HL-60 (cell line): ENCODE data around the gene PROM1.

ENCODE experiments used
- GABPA ChIP-seq: IDR thresholded peaks from 2 replicates; pipeline ENCODE4 v1.6.1; 2012; ENCODE audit warnings: low read depth
- POLR2AphosphoS5 ChIP-seq: IDR thresholded peaks from 2 replicates; pipeline ENCODE4 v1.6.1; 2012; ENCODE audit warnings: low read depth
- SPI1 ChIP-seq: IDR thresholded peaks from 2 replicates; pipeline ENCODE4 v1.6.1; 2012; ENCODE audit warnings: low read depth, mild to moderate bottlenecking, borderline replicate concordance
- TF ChIP-seq, protein P1 (sequence below): IDR thresholded peaks from one replicate; pipeline ENCODE4 v1.5.1; 2011; ENCODE audit warnings: low read length, control low read depth, inconsistent platforms; ENCODE audit not compliant: insufficient read depth
- TF ChIP-seq, protein P2 (sequence below): IDR thresholded peaks from 2 replicates; pipeline ENCODE4 v1.6.1; 2012; ENCODE audit warnings: low read depth; ENCODE audit not compliant: insufficient replicate concordance

DNA sequence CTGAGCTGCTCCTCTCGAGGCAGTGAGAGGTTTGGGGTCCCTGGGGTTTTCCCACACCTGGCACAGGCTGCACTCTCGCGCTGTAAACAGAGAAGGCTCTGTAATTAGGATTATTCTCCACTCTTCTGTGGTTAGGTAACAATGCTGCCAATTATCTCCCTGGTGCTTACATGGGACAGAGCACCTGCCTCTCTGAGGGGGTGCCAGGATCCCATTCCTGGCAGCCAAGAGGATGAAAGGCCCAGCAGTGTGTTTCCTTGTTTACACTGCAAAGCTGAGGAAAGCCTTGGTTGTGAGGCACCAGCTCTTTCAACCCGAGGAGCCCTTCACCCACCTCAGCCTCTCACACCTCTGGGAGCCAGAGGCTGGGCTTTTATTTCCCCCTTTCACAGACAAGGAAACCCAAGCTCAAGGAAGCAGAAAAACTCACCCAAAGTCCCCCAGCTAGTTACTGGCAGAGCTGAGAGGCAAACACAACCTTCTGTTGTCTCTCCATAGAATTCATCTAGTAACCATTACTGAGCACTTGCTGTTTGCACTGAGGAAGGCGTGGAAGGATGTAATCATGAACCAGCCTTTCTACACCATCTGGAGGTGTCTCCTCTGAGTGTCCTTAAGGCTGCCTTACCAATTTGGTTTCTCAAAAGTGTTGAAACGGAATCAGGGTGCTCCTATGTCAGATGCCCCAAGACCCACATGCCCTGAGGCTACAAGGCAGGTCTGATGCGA is 39.7 kb upstream of the PROM1 start:
- TF ChIP-seq, protein P1, sequence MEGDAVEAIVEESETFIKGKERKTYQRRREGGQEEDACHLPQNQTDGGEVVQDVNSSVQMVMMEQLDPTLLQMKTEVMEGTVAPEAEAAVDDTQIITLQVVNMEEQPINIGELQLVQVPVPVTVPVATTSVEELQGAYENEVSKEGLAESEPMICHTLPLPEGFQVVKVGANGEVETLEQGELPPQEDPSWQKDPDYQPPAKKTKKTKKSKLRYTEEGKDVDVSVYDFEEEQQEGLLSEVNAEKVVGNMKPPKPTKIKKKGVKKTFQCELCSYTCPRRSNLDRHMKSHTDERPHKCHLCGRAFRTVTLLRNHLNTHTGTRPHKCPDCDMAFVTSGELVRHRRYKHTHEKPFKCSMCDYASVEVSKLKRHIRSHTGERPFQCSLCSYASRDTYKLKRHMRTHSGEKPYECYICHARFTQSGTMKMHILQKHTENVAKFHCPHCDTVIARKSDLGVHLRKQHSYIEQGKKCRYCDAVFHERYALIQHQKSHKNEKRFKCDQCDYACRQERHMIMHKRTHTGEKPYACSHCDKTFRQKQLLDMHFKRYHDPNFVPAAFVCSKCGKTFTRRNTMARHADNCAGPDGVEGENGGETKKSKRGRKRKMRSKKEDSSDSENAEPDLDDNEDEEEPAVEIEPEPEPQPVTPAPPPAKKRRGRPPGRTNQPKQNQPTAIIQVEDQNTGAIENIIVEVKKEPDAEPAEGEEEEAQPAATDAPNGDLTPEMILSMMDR = no peak
- TF ChIP-seq POLR2AphosphoS5 (no peak), SPI1 (no peak), GABPA (no peak)
- TF ChIP-seq, protein P2, sequence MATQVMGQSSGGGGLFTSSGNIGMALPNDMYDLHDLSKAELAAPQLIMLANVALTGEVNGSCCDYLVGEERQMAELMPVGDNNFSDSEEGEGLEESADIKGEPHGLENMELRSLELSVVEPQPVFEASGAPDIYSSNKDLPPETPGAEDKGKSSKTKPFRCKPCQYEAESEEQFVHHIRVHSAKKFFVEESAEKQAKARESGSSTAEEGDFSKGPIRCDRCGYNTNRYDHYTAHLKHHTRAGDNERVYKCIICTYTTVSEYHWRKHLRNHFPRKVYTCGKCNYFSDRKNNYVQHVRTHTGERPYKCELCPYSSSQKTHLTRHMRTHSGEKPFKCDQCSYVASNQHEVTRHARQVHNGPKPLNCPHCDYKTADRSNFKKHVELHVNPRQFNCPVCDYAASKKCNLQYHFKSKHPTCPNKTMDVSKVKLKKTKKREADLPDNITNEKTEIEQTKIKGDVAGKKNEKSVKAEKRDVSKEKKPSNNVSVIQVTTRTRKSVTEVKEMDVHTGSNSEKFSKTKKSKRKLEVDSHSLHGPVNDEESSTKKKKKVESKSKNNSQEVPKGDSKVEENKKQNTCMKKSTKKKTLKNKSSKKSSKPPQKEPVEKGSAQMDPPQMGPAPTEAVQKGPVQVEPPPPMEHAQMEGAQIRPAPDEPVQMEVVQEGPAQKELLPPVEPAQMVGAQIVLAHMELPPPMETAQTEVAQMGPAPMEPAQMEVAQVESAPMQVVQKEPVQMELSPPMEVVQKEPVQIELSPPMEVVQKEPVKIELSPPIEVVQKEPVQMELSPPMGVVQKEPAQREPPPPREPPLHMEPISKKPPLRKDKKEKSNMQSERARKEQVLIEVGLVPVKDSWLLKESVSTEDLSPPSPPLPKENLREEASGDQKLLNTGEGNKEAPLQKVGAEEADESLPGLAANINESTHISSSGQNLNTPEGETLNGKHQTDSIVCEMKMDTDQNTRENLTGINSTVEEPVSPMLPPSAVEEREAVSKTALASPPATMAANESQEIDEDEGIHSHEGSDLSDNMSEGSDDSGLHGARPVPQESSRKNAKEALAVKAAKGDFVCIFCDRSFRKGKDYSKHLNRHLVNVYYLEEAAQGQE = no peak
